ENCODE data around the gene PRKN.

PRKN gene

DNA sequence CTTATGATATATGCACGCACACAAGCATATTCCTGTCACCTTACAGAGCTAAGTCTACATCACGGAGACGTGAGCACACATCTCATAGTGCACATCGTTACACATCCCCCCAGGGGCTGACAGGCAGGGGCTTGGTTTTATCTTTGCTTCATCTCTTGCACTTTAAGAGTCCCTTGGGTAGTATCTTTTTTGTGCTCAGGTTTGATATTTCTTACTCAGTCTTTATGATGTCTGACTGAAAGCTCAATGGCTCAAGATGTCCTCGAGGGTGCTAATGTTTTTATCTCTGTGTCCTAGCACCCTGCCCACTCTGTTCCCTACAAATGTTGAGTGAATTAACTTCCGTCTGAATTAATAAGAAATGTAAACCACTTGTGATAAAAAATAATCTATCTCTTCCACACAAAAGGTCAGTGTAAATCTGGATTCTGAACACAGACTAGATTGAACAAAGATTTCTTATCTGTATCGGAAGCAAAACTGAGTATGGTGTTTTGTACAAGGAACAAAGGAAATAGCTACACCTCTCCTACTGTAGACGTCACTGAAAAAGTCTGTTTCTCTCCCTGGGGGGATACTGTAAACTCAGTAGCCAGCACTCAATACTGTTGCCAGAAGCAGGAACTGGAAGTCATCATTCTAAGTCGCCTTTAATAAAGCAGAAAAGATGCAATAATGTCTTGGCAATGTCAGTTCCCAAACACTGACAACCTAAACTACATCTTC is 195.1 kb downstream of the PRKN start:
- TF ChIP-seq, protein P1, sequence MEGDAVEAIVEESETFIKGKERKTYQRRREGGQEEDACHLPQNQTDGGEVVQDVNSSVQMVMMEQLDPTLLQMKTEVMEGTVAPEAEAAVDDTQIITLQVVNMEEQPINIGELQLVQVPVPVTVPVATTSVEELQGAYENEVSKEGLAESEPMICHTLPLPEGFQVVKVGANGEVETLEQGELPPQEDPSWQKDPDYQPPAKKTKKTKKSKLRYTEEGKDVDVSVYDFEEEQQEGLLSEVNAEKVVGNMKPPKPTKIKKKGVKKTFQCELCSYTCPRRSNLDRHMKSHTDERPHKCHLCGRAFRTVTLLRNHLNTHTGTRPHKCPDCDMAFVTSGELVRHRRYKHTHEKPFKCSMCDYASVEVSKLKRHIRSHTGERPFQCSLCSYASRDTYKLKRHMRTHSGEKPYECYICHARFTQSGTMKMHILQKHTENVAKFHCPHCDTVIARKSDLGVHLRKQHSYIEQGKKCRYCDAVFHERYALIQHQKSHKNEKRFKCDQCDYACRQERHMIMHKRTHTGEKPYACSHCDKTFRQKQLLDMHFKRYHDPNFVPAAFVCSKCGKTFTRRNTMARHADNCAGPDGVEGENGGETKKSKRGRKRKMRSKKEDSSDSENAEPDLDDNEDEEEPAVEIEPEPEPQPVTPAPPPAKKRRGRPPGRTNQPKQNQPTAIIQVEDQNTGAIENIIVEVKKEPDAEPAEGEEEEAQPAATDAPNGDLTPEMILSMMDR (IDR thresholded peaks at IDR 0.05): no peak

DNA sequence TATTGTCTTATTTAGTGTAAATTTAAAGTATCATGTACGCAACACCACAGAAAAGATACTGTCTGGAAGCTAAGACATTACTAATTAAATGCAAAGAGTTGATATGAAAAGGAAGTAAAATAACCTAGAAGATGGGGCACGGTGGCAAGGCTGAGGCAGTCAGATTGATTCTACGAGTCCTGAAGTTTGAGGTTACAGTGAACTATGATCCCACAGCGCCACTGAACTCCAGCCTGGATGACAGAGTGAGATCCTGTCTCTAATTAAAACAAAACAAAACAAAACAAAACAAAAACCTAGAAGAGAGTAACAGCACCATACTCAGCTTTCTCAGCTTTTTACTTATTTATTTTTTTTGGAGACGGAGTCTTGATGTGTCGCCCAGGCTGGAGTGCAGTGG is 199.0 kb downstream of the PRKN start:
- TF ChIP-seq, protein P1 (IDR thresholded peaks at IDR 0.05): no peak

DNA sequence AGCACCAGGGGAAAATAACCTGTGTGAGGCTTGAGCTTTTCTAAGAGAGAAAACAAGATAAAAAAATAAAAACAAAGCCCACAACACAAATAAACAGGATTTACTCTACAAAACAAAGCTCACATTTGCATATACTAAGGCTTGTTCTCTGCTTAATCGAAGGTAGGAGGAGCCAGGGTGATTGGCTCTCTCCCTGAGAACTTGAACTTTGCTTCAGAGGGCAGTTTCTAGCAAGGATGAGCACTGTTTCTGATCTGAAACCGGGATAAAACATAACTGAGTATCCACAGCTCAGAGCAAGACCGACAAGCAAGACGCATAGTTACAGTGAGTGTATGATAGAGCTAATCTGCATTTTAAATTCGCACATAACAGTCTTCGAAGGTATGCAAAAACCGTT is 200.6 kb downstream of the PRKN start:
- TF ChIP-seq, protein P1 (IDR thresholded peaks at IDR 0.05): no peak

- TF ChIP-seq, protein P1 (IDR thresholded peaks at IDR 0.05): no peak
Observed at GRCh38 chr6:162525181-162525580, 202.4 kb downstream of the PRKN start.

DNA sequence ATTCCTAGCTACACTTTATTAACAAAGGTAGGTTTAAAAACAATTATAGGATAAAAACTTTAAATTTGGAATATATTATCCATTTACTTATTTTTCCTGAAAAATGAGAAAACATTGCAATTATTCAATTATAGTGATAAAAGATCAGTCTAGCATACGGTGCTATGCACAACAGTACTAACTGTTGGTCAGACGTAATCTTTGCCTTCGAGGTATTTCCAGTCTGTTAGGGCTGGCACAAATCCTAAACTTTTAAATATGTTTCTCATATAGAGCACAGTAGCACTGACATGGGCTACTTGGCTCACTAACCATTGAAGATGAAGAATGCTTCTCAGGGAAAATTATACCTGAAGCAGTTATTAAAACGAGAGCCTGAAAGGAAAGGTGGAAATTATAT is 214.8 kb downstream of the PRKN start:
- TF ChIP-seq, protein P1 (IDR thresholded peaks at IDR 0.05): no peak

- TF ChIP-seq, protein P1 (IDR thresholded peaks at IDR 0.05): no peak
Observed at GRCh38 chr6:162497389-162497788, 230.2 kb downstream of the PRKN start.

DNA sequence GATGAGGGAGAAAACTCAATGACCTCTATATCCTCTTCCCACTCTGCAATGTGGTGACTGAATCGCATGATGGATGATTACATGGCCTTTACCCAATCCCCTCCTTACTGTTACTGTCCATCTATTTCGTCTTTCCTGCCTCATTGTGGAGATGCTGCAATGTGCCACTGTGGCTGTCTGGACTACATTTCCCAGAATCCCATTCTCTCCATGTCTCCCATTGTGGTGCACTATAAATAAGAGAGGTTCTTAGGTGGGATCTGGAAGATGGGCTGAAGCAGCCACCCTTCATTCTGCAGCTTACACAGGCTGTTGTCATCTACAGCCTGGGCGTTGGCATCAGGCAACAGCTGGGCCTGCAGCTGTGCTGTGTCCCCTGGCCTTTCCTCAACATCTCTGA is 233.6 kb downstream of the PRKN start:
- TF ChIP-seq, protein P1 (IDR thresholded peaks at IDR 0.05): no peak

DNA sequence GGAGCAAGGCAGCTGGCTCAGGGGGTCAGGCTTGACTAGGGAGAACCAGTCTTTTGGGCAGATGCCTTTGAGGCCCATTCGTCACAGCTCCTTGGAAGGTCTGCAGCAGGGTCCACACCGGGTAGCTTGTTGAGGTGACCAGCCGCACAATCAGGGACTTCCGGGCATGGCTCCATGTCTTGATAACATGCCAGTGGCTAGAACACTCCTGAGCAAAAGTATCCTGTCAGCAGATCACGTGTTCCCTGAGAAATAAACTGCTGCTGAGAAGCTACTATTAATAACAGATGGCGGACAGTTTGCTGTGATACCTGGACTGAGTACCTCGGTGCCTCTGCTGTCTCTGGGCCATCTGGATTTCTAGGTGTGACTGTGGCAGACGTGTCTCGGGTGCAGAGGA is 235.9 kb downstream of the PRKN start:
- TF ChIP-seq, protein P1 (IDR thresholded peaks at IDR 0.05): no peak

All from LNCAP (cell line).